ENCODE data around the gene COL13A1.
A peak's percentile ranks its signal among the peaks of the same experiment; 100 is the strongest.

The COL13A1 gene

GRCh38 chr10:69901628-69902505, 100.2 kb downstream of the COL13A1 start:
- TF ChIP-seq CTCF (IDR thresholded peaks at IDR 0.05), result peak; percentile 63
- Histone ChIP-seq H3K4me1 (peaks cover 6% of the 10 kb centered on the region), H3K27ac (no peak overlapping the region)

GRCh38 chr10:69902835-69903535, 101.3 kb downstream of the COL13A1 start:
- no peak overlapping the region for H3K4me3 ChIP-seq (ENCODE audit: low read depth, low read length)
- no peak overlapping the region for H2AFZ ChIP-seq
- no peak overlapping the region for H3K27ac ChIP-seq
- H3K9ac ChIP-seq, result no peak overlapping the region
- no peaks in the 10 kb centered on the region for H3K79me2 ChIP-seq
- no peak for TF ChIP-seq CTCF (IDR thresholded peaks at IDR 0.05)
- peaks cover 6% of the 10 kb centered on the region for H3K4me1 ChIP-seq
- H3K9me3 ChIP-seq (ENCODE audit: control insufficient read depth, low read length), result no peaks in the 10 kb centered on the region
- H3K27me3 ChIP-seq (ENCODE audit: control insufficient read depth, insufficient read depth, low read length), result no peaks in the 10 kb centered on the region
- no peaks in the 10 kb centered on the region for H3K36me3 ChIP-seq (ENCODE audit: control insufficient read depth, insufficient read depth, low read length)
- H3K4me2 ChIP-seq (ENCODE audit: low read length), result no peak overlapping the region

More at GRCh38 chr10:69901628-69902505, 100.2 kb downstream of the COL13A1 start:
- H3K4me3 ChIP-seq (ENCODE audit: low read depth, low read length), result no peak overlapping the region
- no peaks in the 10 kb centered on the region for H3K9me3 ChIP-seq (ENCODE audit: control insufficient read depth, low read length)
- no peaks in the 10 kb centered on the region for H3K79me2 ChIP-seq
- no peak overlapping the region for H3K9ac ChIP-seq
- H3K27me3 ChIP-seq (ENCODE audit: control insufficient read depth, insufficient read depth, low read length), result no peaks in the 10 kb centered on the region
- H3K4me2 ChIP-seq (ENCODE audit: low read length), result no peak overlapping the region
- H3K36me3 ChIP-seq (ENCODE audit: control insufficient read depth, insufficient read depth, low read length), result no peaks in the 10 kb centered on the region
- peak overlapping the region; percentile 56 for H2AFZ ChIP-seq

GRCh38 chr10:69904533-69904932, 102.8 kb downstream of the COL13A1 start:
- peaks cover 6% of the 10 kb centered on the region for H3K4me1 ChIP-seq

GRCh38 chr10:69906425-69906824, 104.7 kb downstream of the COL13A1 start:
- H3K4me1 ChIP-seq, result peaks cover 5% of the 10 kb centered on the region
- no peak overlapping the region for H3K27ac ChIP-seq
- H3K27me3 ChIP-seq (ENCODE audit: control insufficient read depth, insufficient read depth, low read length), result no peaks in the 10 kb centered on the region
- no peak overlapping the region for H3K4me2 ChIP-seq (ENCODE audit: low read length)
- no peak overlapping the region for H3K9ac ChIP-seq
- H3K4me3 ChIP-seq (ENCODE audit: low read depth, low read length), result no peak overlapping the region
- no peak overlapping the region for H2AFZ ChIP-seq
- H3K9me3 ChIP-seq (ENCODE audit: control insufficient read depth, low read length), result no peaks in the 10 kb centered on the region
- no peaks in the 10 kb centered on the region for H3K79me2 ChIP-seq
- TF ChIP-seq CTCF (IDR thresholded peaks at IDR 0.05), result no peak
- no peaks in the 10 kb centered on the region for H3K36me3 ChIP-seq (ENCODE audit: control insufficient read depth, insufficient read depth, low read length)

More at GRCh38 chr10:69904533-69904932, 102.8 kb downstream of the COL13A1 start:
- Histone ChIP-seq H2AFZ (no peak overlapping the region), H3K4me2 (ENCODE audit: low read length) (no peak overlapping the region), H3K27me3 (ENCODE audit: control insufficient read depth, insufficient read depth, low read length) (no peaks in the 10 kb centered on the region), H3K9ac (no peak overlapping the region), H3K9me3 (ENCODE audit: control insufficient read depth, low read length) (no peaks in the 10 kb centered on the region), H3K79me2 (no peaks in the 10 kb centered on the region), H3K36me3 (ENCODE audit: control insufficient read depth, insufficient read depth, low read length) (no peaks in the 10 kb centered on the region), H3K27ac (no peak overlapping the region), H3K4me3 (ENCODE audit: low read depth, low read length) (no peak overlapping the region)
- TF ChIP-seq CTCF (IDR thresholded peaks at IDR 0.05), result no peak
